H1 (cell line): Measurements from ENCODE around the gene TPO. TPM values are rescaled to one million over a fixed set of nuclear protein-coding genes. Genes with fewer than 3 reads are reported as not detected.

Experiments used
- CTCF ChIA-PET: fragments of 300-600 bp; sonication (Branson Sonifier 250); formaldehyde crosslinking; loops from one replicate; lab custom pipeline; 2021; ENCODE audit not compliant: partially characterized antibody; lab: Charles Lee
- POLR2A ChIA-PET: fragments of 300-600 bp; sonication (Branson Sonifier 250); formaldehyde crosslinking; loops from one replicate; lab custom pipeline; 2021; ENCODE audit warnings: inconsistent platforms; ENCODE audit not compliant: partially characterized antibody; lab: Charles Lee
- DNase-seq, 2 experiments: peaks; one replicate each; pipeline versions ENCODE4 v3.0.0 to v3.0.0-alpha.2; 2010 to 2022; ENCODE audit warnings: low spot score in 2 of 2, low read depth in 1 of 2, mixed read lengths in 1 of 2
- FAIRE-seq: peaks from 2 replicates; lab custom pipeline; 2011; peaks lifted over from hg19 to GRCh38; lab: Jason Lieb, UNC
- H2AFZ ChIP-seq: 2 replicates; pipeline ENCODE4 v1.8.1; 2012; ENCODE audit warnings: low read length, inconsistent platforms
- H2AK5ac ChIP-seq: 2 replicates; pipeline ENCODE4 v1.6.1; 2013; ENCODE audit warnings: low read depth, low read length
- H2BK120ac ChIP-seq: replicated peaks from 2 replicates; pipeline ENCODE3; 2013; ENCODE audit warnings: low read depth, low read length, inconsistent platforms
- H2BK12ac ChIP-seq: 2 replicates; pipeline ENCODE4 v1.6.1; 2013; ENCODE audit warnings: low read depth, low read length
- H2BK15ac ChIP-seq: 2 replicates; pipeline ENCODE4 v1.6.1; 2013; ENCODE audit warnings: low read length
- H2BK20ac ChIP-seq: 2 replicates; pipeline ENCODE4 v1.6.1; 2013; ENCODE audit warnings: low read length
- H2BK5ac ChIP-seq: 2 replicates; pipeline ENCODE4 v1.6.1; 2013; ENCODE audit warnings: low read depth, low read length
- H3K14ac ChIP-seq: 2 replicates; pipeline ENCODE4 v1.6.1; 2013; ENCODE audit warnings: inconsistent platforms; ENCODE audit not compliant: insufficient read length
- H3K18ac ChIP-seq: 2 replicates; pipeline ENCODE4 v1.6.1; 2013; ENCODE audit warnings: low read length; ENCODE audit errors: extremely low read depth
- H3K23ac ChIP-seq: 2 replicates; pipeline ENCODE4 v1.6.1; 2013; ENCODE audit warnings: inconsistent platforms; ENCODE audit not compliant: insufficient read length
- H3K23me2 ChIP-seq: 2 replicates; pipeline ENCODE4 v1.6.1; 2013; ENCODE audit warnings: low read depth, low read length
- H3K27ac ChIP-seq: 2 replicates; pipeline ENCODE4 v1.6.1; 2011; ENCODE audit warnings: low read depth, low read length, inconsistent platforms
- H3K27me3 ChIP-seq, 4 experiments: replicated peaks in 1 of 4; 1 replicate in 1 of 4; 2 replicates in 3 of 4; pipeline versions ENCODE4 v1.6.1 to v1.8.1; 2011 to 2013; ENCODE audit warnings: low read length in 3 of 4, mild to moderate bottlenecking in 3 of 4, inconsistent platforms in 2 of 4, mixed read lengths in 2 of 4, moderate library complexity in 1 of 4; ENCODE audit not compliant: control insufficient read depth in 3 of 4, insufficient read depth in 3 of 4; ENCODE audit errors: extremely low read depth in 1 of 4
- H3K36me3 ChIP-seq, 4 experiments: 2 replicates each; pipeline versions ENCODE4 v1.6.1 to v1.8.1; 2011 to 2013; ENCODE audit warnings: mild to moderate bottlenecking in 4 of 4, low read length in 3 of 4, moderate library complexity in 2 of 4, control low read depth in 1 of 4, inconsistent platforms in 1 of 4; ENCODE audit not compliant: insufficient read depth in 4 of 4, control insufficient read depth in 2 of 4
- H3K4ac ChIP-seq: replicated peaks from 2 replicates; pipeline ENCODE3; 2013; ENCODE audit warnings: low read length, low read depth, mixed read lengths, inconsistent platforms; ENCODE audit not compliant: insufficient read length
- H3K4me1 ChIP-seq, 4 experiments: replicated peaks in 1 of 4; 1 replicate in 1 of 4; 2 replicates in 3 of 4; pipeline versions ENCODE4 v1.6.1 to v1.8.1; 2011 to 2013; ENCODE audit warnings: low read length in 3 of 4, inconsistent platforms in 2 of 4, mixed read lengths in 1 of 4; ENCODE audit not compliant: insufficient read depth in 4 of 4, control insufficient read depth in 3 of 4
- H3K4me2 ChIP-seq, 2 experiments: 2 replicates each; pipeline versions ENCODE4 v1.6.1 to v1.8.1; 2011 to 2013; ENCODE audit warnings: low read depth in 2 of 2, low read length in 2 of 2, control low read depth in 1 of 2, inconsistent platforms in 1 of 2, mild to moderate bottlenecking in 1 of 2; ENCODE audit not compliant: insufficient read depth in 1 of 2
- H3K4me3 ChIP-seq, 4 experiments: fragments of 200-600, 300-600 bp in 1 of 4; sonication (generic), shearing (Covaris generic), sonication (Bioruptor Twin) in 1 of 4; 2 replicates each; pipeline versions ENCODE4 v1.5.1 to v1.8.1; 2011 to 2016; ENCODE audit warnings: low read length in 4 of 4, low read depth in 3 of 4, control low read depth in 2 of 4, inconsistent platforms in 2 of 4, mild to moderate bottlenecking in 2 of 4, mixed read lengths in 1 of 4, moderate library complexity in 1 of 4; ENCODE audit not compliant: insufficient read depth in 2 of 4; ENCODE audit errors: extremely low read depth in 1 of 4
- H3K56ac ChIP-seq: replicated peaks from 2 replicates; pipeline ENCODE3; 2013; ENCODE audit warnings: low read depth, mild to moderate bottlenecking, mixed read lengths, low read length, inconsistent platforms; ENCODE audit not compliant: insufficient read length
- H3K79me1 ChIP-seq: 2 replicates; pipeline ENCODE4 v1.6.1; 2013; ENCODE audit warnings: low read depth, low read length, control low read depth
- H3K79me2 ChIP-seq, 2 experiments: 2 replicates each; pipeline versions ENCODE4 v1.6.1 to v1.8.1; 2012 to 2013; ENCODE audit warnings: low read length in 2 of 2, mild to moderate bottlenecking in 2 of 2, inconsistent platforms in 1 of 2; ENCODE audit not compliant: insufficient read depth in 2 of 2, control insufficient read depth in 1 of 2
- H3K9ac ChIP-seq, 4 experiments: replicated peaks in 1 of 4; 1 replicate in 1 of 4; 2 replicates in 3 of 4; pipeline versions ENCODE4 v1.6.1 to v1.8.1; 2011 to 2013; ENCODE audit warnings: low read depth in 3 of 4, low read length in 3 of 4, control low read depth in 2 of 4, mild to moderate bottlenecking in 2 of 4, moderate library complexity in 2 of 4, inconsistent platforms in 1 of 4; ENCODE audit errors: extremely low read depth in 1 of 4
- H3K9me3 ChIP-seq, 2 experiments: 2 replicates each; pipeline versions ENCODE4 v1.6.1 to v1.8.1; 2012 to 2013; ENCODE audit warnings: mild to moderate bottlenecking in 2 of 2, moderate library complexity in 2 of 2, control low read depth in 1 of 2, inconsistent platforms in 1 of 2, low read depth in 1 of 2, low read length in 1 of 2, mixed read lengths in 1 of 2; ENCODE audit not compliant: insufficient read depth in 2 of 2
- H4K20me1 ChIP-seq, 2 experiments: replicated peaks in 1 of 2; 2 replicates each; pipeline versions ENCODE3 to v1.8.1; 2011 to 2013; ENCODE audit warnings: inconsistent platforms in 2 of 2, low read length in 2 of 2, mild to moderate bottlenecking in 1 of 2; ENCODE audit not compliant: insufficient read depth in 2 of 2, control insufficient read depth in 1 of 2
- H4K5ac ChIP-seq: 2 replicates; pipeline ENCODE4 v1.6.1; 2013; ENCODE audit warnings: low read length, low read depth, mixed read lengths, inconsistent platforms; ENCODE audit not compliant: insufficient read length
- H4K8ac ChIP-seq: 2 replicates; pipeline ENCODE4 v1.8.0; 2013; ENCODE audit warnings: mild to moderate bottlenecking, moderate library complexity, low read length, inconsistent platforms; ENCODE audit not compliant: insufficient read depth; ENCODE audit errors: extremely low read depth
- H4K91ac ChIP-seq: replicated peaks from 2 replicates; pipeline ENCODE3; 2013; ENCODE audit warnings: low read length, mixed read lengths, inconsistent platforms; ENCODE audit not compliant: insufficient read length
- ASH2L ChIP-seq: fragments of 200-600, 300-600 bp; sonication (generic); IDR thresholded peaks from one replicate; pipeline ENCODE4 v1.7.1; 2017; ENCODE audit warnings: low read length
- BRCA1 ChIP-seq: IDR thresholded peaks from 2 replicates; pipeline ENCODE4 v1.6.1; 2012; ENCODE audit warnings: low read depth, low read length, improper control_type of control experiment
- JUN ChIP-seq: IDR thresholded peaks from 2 replicates; pipeline ENCODE4 v1.6.1; 2011; ENCODE audit warnings: low read depth, mild to moderate bottlenecking, improper control_type of control experiment, low read length
- RBBP5 ChIP-seq: IDR thresholded peaks from 2 replicates; pipeline ENCODE4 v1.7.1; 2012; ENCODE audit warnings: low read depth, mild to moderate bottlenecking, inconsistent platforms, low read length, moderate library complexity, borderline replicate concordance
- SIN3A ChIP-seq, 2 experiments: IDR thresholded peaks in 1 of 2; conservative IDR thresholded peaks in 1 of 2; 2 replicates each; pipeline ENCODE4 v1.6.1; 2011 to 2012; ENCODE audit warnings: low read length in 2 of 2, improper control_type of control experiment in 1 of 2, low read depth in 1 of 2, mild to moderate bottlenecking in 1 of 2
- SP1 ChIP-seq: IDR thresholded peaks from 2 replicates; pipeline ENCODE4 v1.6.1; 2011; ENCODE audit warnings: low read depth, low read length
- TEAD4 ChIP-seq: IDR thresholded peaks from 2 replicates; pipeline ENCODE4 v1.6.1; 2012; ENCODE audit warnings: low read depth, low read length, inconsistent platforms, mixed read lengths
- YY1 ChIP-seq: IDR thresholded peaks from 2 replicates; pipeline ENCODE4 v1.6.1; 2011; ENCODE audit warnings: low read depth, mild to moderate bottlenecking, low read length
- WGBS, 2 experiments: shearing (Covaris generic) in 1 of 2; methylation state at CpG; one replicate each; pipeline versions ENCODE4 v1.1.6 to v1.1.7; 2013 to 2015; ENCODE audit warnings: low lambda C conversion rate in 2 of 2, mixed read lengths in 2 of 2, inconsistent platforms in 1 of 2, low coverage in 1 of 2, missing lambda C conversion rate in 1 of 2; ENCODE audit not compliant: insufficient replicate concordance in 2 of 2, insufficient coverage in 1 of 2, insufficient read length in 1 of 2; ENCODE audit errors: extremely low coverage in 1 of 2, missing lambda C conversion rate in 1 of 2; 5-methylcytosine and 5-hydroxymethylcytosine counted together
- polyA plus RNA-seq, 7 experiments: library from polyadenylated mRNA; depleted of rRNA in 3 of 7; stranded (reverse) in 5 of 7; unstranded in 2 of 7; fragments of >200 nt in 5 of 7; fragments of 200-250 nt in 2 of 7; gene quantifications; 1 replicate in 5 of 7; 2 replicates in 1 of 7; 4 replicates in 1 of 7; pipeline versions ENCODE4 v1.2.1 to v1.2.3, GENCODE V29; 2011 to 2013; ENCODE audit warnings: missing spikeins in 2 of 7, mixed read lengths in 2 of 7
- total RNA-seq: library from RNA; stranded (reverse); fragmentation: NEBNext Ultra II Directional; extraction: Animal tissue kit (Norgen Biotek cat#: 25700); gene quantifications from 2 replicates; pipeline ENCODE4 v1.2.1, GENCODE V29; 2021
- TF ChIP-seq, protein P1 (sequence below): IDR thresholded peaks from 2 replicates; pipeline ENCODE4 v1.6.1; 2012; ENCODE audit warnings: inconsistent platforms

Gene TPO
- total and polyA plus RNA-seq, 2 of the 8 experiments (the other 6 are each of a cell fraction or from before 2014, with no cell fraction given) = not detected

- no peak overlapping the region for H2BK12ac ChIP-seq
- H3K4me3 ChIP-seq = no peak overlapping the region
- no peak overlapping the region for H2BK120ac ChIP-seq
- no peaks in the 10 kb centered on the region; a peak in 1 of 8 replicates for H3K36me3 ChIP-seq
- H3K79me1 ChIP-seq = no peaks in the 10 kb centered on the region
- FAIRE-seq (no peak), DNase-seq (no peak)
- H4K8ac ChIP-seq = no peak overlapping the region
- H2BK15ac ChIP-seq = no peak overlapping the region
- H3K14ac ChIP-seq = no peak overlapping the region
- H4K5ac ChIP-seq = no peak overlapping the region
- H3K9ac ChIP-seq = no peak overlapping the region
- no peak overlapping the region for H3K27ac ChIP-seq
- H3K4me1 ChIP-seq = peaks cover 0 to 3% (median 0%) of the 10 kb centered on the region in 4 experiments; a peak in 2 of 7 replicates
- no peak overlapping the region for H3K4me2 ChIP-seq
- CTCF ChIA-PET = interaction anchor here (0.5 kb wide), 2 partner anchors 134 to 365 kb away, joined by 3 to 4 read pairs; no protein-coding TSS in a partner anchor
- no peak overlapping the region for H3K18ac ChIP-seq
- TF ChIP-seq RBBP5 = no peak
- TF ChIP-seq, protein P1, sequence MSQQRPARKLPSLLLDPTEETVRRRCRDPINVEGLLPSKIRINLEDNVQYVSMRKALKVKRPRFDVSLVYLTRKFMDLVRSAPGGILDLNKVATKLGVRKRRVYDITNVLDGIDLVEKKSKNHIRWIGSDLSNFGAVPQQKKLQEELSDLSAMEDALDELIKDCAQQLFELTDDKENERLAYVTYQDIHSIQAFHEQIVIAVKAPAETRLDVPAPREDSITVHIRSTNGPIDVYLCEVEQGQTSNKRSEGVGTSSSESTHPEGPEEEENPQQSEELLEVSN = no peak
- no peak for TF ChIP-seq JUN
- TF ChIP-seq YY1 = no peak
- TF ChIP-seq ASH2L = no peak
- TF ChIP-seq SIN3A (conservative IDR thresholded peaks at IDR 0.05 in 1 of 2, IDR thresholded peaks at IDR 0.05 in 1 of 2; ENCODE audit: low read depth in 1 of 2, low read length in 2 of 2) = no peak
- no peak for TF ChIP-seq SP1
- no peak for TF ChIP-seq TEAD4
- no peak for TF ChIP-seq BRCA1
- WGBS, 2 experiments = 95% methylated on average over 2 of the region's 2 CpGs; no CpG with 5 or more reads in 1 of the 2 experiments
- no peaks in the 10 kb centered on the region for H4K20me1 ChIP-seq
- H3K27me3 ChIP-seq = peaks cover 0 to 2% (median 0%) of the 10 kb centered on the region in 4 experiments; a peak in 2 of 7 replicates
- H2AFZ ChIP-seq = no peak overlapping the region
- no peak overlapping the region for H3K4ac ChIP-seq
- no peak overlapping the region for H3K56ac ChIP-seq
- no peaks in the 10 kb centered on the region for H3K9me3 ChIP-seq
- no peak overlapping the region for H2AK5ac ChIP-seq
- POLR2A ChIA-PET = no interaction called here
- no peak overlapping the region for H3K23ac ChIP-seq
- H2BK5ac ChIP-seq = no peak overlapping the region
- no peaks in the 10 kb centered on the region for H3K23me2 ChIP-seq
- H3K79me2 ChIP-seq = no peaks in the 10 kb centered on the region
- no peak overlapping the region for H2BK20ac ChIP-seq
- H4K91ac ChIP-seq = no peak overlapping the region
These were observed 19.9 kb upstream of the TPO start for GRCh38 chr2:1393321-1393720.
